ENCODE results near the gene SLC4A2. TPM values are rescaled to one million over a fixed set of nuclear protein-coding genes. Genes with fewer than 3 reads are reported as not detected.
A peak's percentile ranks its signal among the peaks of the same experiment; 100 is the strongest.
"Not testable (repeated sequence)": the region's sequence is repeated elsewhere in the genome, so short reads cannot be mapped to it uniquely, and the experiment has no call there.

Gene SLC4A2
- total RNA-seq, 1 donor from 2014 or later = 31.3 TPM

- Histone ChIP-seq H3K27ac (ENCODE audit: low read depth, low read length) (no peak within 1 kb of the TSS), H3K9me3 (ENCODE audit: control insufficient read depth in 3 of 3, low read length in 3 of 3) (no peaks in the 10 kb centered on the region), H3K27me3 (ENCODE audit: control insufficient read depth in 3 of 3, insufficient read depth in 3 of 3, low read length in 3 of 3) (peaks cover 9 to 16% (median 16%) of the 10 kb centered on the region in 3 donors), H3K4me3 (ENCODE audit: low read length in 3 of 3) (no peak within 1 kb of the TSS), H3K36me3 (ENCODE audit: control insufficient read depth in 3 of 3, insufficient read depth in 3 of 3, low read length in 3 of 3) (no peaks in the 10 kb centered on the region), H3K4me1 (ENCODE audit: control insufficient read depth in 3 of 3, insufficient read depth in 3 of 3, low read length in 3 of 3) (peaks cover 2 to 10% (median 9%) of the 10 kb centered on the region in 3 donors), H3K9ac (ENCODE audit: low read depth in 1 of 3, low read length in 3 of 3) (no peak within 1 kb of the TSS)
Observed at GRCh38 chr7:151024435-151025056, 34.8 kb upstream of the SLC4A2 start, which contains the start of gene ATG9B. TSS of gene ATG9B (minus strand) at chr7:151024494. CDS start at chr7:151024423, 71 bp downstream.

- H3K9ac ChIP-seq (ENCODE audit: low read depth in 1 of 3, low read length in 3 of 3) = no peak overlapping the region
- H3K4me3 ChIP-seq (ENCODE audit: low read length in 3 of 3) = no peak overlapping the region
- peaks cover 5 to 17% (median 10%) of the 10 kb centered on the region in 3 donors for H3K4me1 ChIP-seq (ENCODE audit: control insufficient read depth in 3 of 3, insufficient read depth in 3 of 3, low read length in 3 of 3)
- no peaks in the 10 kb centered on the region for H3K9me3 ChIP-seq (ENCODE audit: control insufficient read depth in 3 of 3, low read length in 3 of 3)
- H3K27ac ChIP-seq (ENCODE audit: low read depth, low read length) = no peak overlapping the region
- H3K27me3 ChIP-seq (ENCODE audit: control insufficient read depth in 3 of 3, insufficient read depth in 3 of 3, low read length in 3 of 3) = peaks cover 0 to 2% (median under 1%) of the 10 kb centered on the region in 3 donors
- peaks cover 0 to 2% (median 0%) of the 10 kb centered on the region in 3 donors for H3K36me3 ChIP-seq (ENCODE audit: control insufficient read depth in 3 of 3, insufficient read depth in 3 of 3, low read length in 3 of 3)
Observed at GRCh38 chr7:151025924-151026671, 33.3 kb upstream of the SLC4A2 start.

DNA sequence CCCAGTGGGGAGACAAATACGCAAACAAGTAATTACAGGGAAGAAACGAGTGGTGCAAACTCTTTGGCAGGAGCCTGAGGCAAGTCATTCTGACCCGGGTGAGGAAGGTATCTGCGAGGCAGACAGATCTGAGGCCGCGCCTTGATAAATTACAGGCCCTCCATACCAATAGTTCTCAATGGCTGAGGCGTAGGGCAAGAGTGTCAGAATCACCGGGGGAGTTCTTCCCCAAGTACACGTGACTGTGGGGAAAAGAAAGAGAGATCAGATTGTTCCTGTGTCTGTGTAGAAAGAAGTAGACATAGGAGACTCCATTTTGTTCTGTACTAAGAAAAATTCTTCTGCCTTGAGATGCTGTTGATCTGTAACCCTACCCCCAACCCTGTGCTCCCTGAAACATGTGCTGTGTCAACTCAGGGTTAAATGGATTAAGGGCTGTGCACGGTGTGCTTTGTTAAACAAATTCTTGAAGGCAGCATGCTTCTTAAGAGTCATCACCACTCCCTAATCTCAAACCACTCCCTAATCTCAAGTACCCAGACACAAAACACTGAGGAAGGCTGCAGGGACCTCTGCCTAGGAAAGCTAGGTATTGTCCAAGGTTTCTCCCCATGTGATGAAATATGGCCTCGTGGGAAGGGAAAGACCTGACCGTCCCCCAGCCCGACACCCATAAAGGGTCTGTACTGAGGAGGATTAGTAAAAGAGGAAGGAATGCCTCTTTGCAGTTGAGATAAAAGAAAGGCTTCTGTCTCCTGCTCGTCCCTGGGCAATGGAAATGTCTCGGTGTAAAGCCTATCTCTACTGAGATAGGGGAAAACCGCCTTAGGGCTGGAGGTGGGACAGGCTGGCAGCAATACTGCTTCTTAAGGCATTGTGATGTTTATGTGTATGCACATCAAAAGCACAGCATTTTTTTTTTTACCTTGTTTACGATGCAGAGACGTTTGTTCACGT is 32.3 kb upstream of the SLC4A2 start:
- not testable (repeated sequence) for H3K9me3 ChIP-seq (ENCODE audit: control insufficient read depth in 3 of 3, low read length in 3 of 3); H3K36me3 ChIP-seq (ENCODE audit: control insufficient read depth in 3 of 3, insufficient read depth in 3 of 3, low read length in 3 of 3); H3K27me3 ChIP-seq (ENCODE audit: control insufficient read depth in 3 of 3, insufficient read depth in 3 of 3, low read length in 3 of 3); H3K9ac ChIP-seq (ENCODE audit: low read depth in 1 of 3, low read length in 3 of 3)
- H3K27ac ChIP-seq (ENCODE audit: low read depth, low read length) = peak overlapping the region; percentile 85
- peak overlapping the region in 2 of 3 donors; percentile 71 to 77 for H3K4me3 ChIP-seq (ENCODE audit: low read length in 3 of 3)
- H3K4me1 ChIP-seq (ENCODE audit: control insufficient read depth in 3 of 3, insufficient read depth in 3 of 3, low read length in 3 of 3) = peaks cover 5 to 17% (median 10%) of the 10 kb centered on the region in 3 donors

- peaks cover 5 to 17% (median 10%) of the 10 kb centered on the region in 3 donors for H3K4me1 ChIP-seq (ENCODE audit: control insufficient read depth in 3 of 3, insufficient read depth in 3 of 3, low read length in 3 of 3)
- peak overlapping the region; percentile 85 for H3K27ac ChIP-seq (ENCODE audit: low read depth, low read length)
- not testable (repeated sequence) for H3K27me3 ChIP-seq (ENCODE audit: control insufficient read depth in 3 of 3, insufficient read depth in 3 of 3, low read length in 3 of 3); H3K36me3 ChIP-seq (ENCODE audit: control insufficient read depth in 3 of 3, insufficient read depth in 3 of 3, low read length in 3 of 3); H3K9me3 ChIP-seq (ENCODE audit: control insufficient read depth in 3 of 3, low read length in 3 of 3)
- H3K4me3 ChIP-seq (ENCODE audit: low read length in 3 of 3) = peak overlapping the region; percentile 71 to 90 (median 77)
- H3K9ac ChIP-seq (ENCODE audit: low read depth in 1 of 3, low read length in 3 of 3) = peak overlapping the region; percentile 65 to 77 (median 70)
Observed at GRCh38 chr7:151027728-151028130, 31.7 kb upstream of the SLC4A2 start.

DNA sequence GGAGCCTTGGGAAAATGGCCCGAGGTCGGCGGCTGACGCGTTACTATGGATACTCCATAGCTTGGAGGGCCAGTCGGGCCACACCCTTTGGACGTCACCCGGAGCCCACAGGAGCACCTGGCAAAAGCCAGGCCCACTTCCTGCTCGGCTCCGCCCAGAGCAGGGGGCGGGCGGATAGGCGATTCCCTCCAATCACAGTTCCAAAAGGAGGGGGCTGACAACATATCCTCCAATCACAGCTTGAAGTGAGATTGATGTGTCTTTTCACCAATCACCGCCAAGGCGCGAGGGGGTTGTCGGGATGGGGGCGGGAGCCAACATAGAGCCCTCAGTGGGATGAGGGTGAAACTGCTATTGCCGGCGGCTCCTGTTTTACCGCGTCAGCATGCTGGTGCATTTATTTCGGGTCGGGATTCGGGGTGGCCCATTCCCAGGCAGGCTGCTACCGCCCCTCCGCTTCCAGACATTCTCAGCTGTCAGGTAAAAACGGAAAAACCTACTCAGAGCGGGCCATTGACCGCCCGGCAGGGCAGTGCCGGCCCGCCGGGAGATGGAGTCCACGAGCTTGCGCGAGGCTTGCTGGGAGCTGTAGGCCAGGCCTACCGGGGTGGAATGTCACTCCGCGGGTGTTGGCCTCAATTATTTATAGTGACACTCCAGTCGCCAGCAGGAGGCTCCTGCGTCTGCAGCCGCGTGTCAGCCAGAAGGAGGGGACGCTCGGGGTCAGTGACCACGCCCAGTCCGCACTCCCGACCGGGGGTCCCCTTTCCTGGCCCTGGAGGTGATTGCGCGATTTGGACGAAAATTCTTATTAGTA is 31.1 kb upstream of the SLC4A2 start, which contains the start of gene ABCB8:
Gene ABCB8, plus strand, starts transcription at position 320 of the 817 bp plus-strand sequence. Its CDS starts 66 bp downstream, at position 386.
- Histone ChIP-seq H3K36me3 (ENCODE audit: control insufficient read depth in 3 of 3, insufficient read depth in 3 of 3, low read length in 3 of 3) (peaks cover 4 to 6% (median 5%) of the 10 kb centered on the region in 3 donors), H3K4me3 (ENCODE audit: low read length in 3 of 3) (peak within 1 kb of the TSS; percentile 71 to 94 (median 90)), H3K9me3 (ENCODE audit: control insufficient read depth in 3 of 3, low read length in 3 of 3) (no peaks in the 10 kb centered on the region)

DNA sequence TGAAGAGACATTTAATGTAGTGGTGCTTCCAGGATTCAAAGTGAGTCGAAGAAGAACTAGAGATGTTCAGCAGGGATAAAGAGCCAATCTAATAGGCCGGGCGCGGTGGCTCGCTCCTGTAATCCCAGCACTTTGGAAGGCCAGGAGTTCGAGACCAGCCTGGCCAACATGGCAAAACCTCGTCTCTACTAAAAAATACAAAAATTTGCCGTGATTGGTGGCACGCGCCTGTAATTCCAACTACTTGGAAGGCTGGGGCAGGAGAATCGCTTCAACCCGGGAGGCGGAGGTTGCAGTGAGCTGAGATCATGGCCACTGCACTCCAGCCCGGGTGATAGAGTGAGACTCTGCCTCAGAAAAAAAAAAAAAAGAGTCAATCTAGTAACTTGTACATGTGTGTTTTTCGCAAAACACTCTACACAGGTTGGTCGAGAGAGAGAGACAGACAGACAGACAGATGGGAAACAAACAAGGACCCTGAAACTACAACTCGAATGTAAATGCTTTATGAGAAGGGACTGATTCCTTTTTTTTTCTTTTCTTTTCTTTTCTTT is 30.4 kb upstream of the SLC4A2 start:
- peak overlapping the region; percentile 85 for H3K27ac ChIP-seq (ENCODE audit: low read depth, low read length)
- peak overlapping the region; percentile 45 to 82 (median 80) for H3K9ac ChIP-seq (ENCODE audit: low read depth in 1 of 3, low read length in 3 of 3)
- peaks cover 4 to 7% (median 6%) of the 10 kb centered on the region in 3 donors for H3K36me3 ChIP-seq (ENCODE audit: control insufficient read depth in 3 of 3, insufficient read depth in 3 of 3, low read length in 3 of 3)
- H3K4me1 ChIP-seq (ENCODE audit: control insufficient read depth in 3 of 3, insufficient read depth in 3 of 3, low read length in 3 of 3) = peaks cover 7 to 18% (median 10%) of the 10 kb centered on the region in 3 donors
- H3K27me3 ChIP-seq (ENCODE audit: control insufficient read depth in 3 of 3, insufficient read depth in 3 of 3, low read length in 3 of 3) = no peaks in the 10 kb centered on the region
- peak overlapping the region; percentile 70 to 94 (median 90) for H3K4me3 ChIP-seq (ENCODE audit: low read length in 3 of 3)
- H3K9me3 ChIP-seq (ENCODE audit: control insufficient read depth in 3 of 3, low read length in 3 of 3) = no peaks in the 10 kb centered on the region

More for the DNA sequence above, 31.1 kb upstream of the SLC4A2 start, which contains the start of gene ABCB8:
- H3K4me1 ChIP-seq (ENCODE audit: control insufficient read depth in 3 of 3, insufficient read depth in 3 of 3, low read length in 3 of 3) = peaks cover 5 to 17% (median 10%) of the 10 kb centered on the region in 3 donors
- peaks cover 0 to 2% (median 0%) of the 10 kb centered on the region in 3 donors for H3K27me3 ChIP-seq (ENCODE audit: control insufficient read depth in 3 of 3, insufficient read depth in 3 of 3, low read length in 3 of 3)
- H3K27ac ChIP-seq (ENCODE audit: low read depth, low read length) = peak within 1 kb of the TSS; percentile 85
- peak within 1 kb of the TSS; percentile 65 to 82 (median 80) for H3K9ac ChIP-seq (ENCODE audit: low read depth in 1 of 3, low read length in 3 of 3)

DNA sequence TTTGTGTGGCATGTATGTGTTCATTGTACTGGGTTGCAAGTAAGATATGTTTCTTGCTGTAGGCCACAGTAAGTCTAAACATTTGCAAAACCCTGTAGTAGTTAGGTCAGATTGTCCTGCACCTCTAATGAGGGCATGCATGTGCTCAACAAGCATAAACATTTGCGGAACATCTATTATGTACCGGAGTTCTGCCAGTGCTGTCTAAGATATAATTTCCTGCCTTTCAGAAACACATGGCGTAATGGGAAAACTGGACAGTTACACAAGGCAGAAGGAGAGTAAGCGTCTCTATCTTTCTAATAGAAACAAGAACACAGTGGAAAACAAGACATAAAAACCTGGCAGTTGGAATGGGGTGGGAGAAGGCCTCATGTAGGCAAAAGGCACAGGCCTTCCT is 28.4 kb upstream of the SLC4A2 start:
- no peak overlapping the region for H3K4me3 ChIP-seq (ENCODE audit: low read length in 3 of 3)
- H3K36me3 ChIP-seq (ENCODE audit: control insufficient read depth in 3 of 3, insufficient read depth in 3 of 3, low read length in 3 of 3) = peaks cover 21 to 22% (median 22%) of the 10 kb centered on the region in 3 donors
- no peak overlapping the region for H3K27ac ChIP-seq (ENCODE audit: low read depth, low read length)
- no peak overlapping the region for H3K9ac ChIP-seq (ENCODE audit: low read depth in 1 of 3, low read length in 3 of 3)
- H3K4me1 ChIP-seq (ENCODE audit: control insufficient read depth in 3 of 3, insufficient read depth in 3 of 3, low read length in 3 of 3) = peaks cover 24 to 34% (median 25%) of the 10 kb centered on the region in 3 donors
- no peaks in the 10 kb centered on the region for H3K27me3 ChIP-seq (ENCODE audit: control insufficient read depth in 3 of 3, insufficient read depth in 3 of 3, low read length in 3 of 3)
- H3K9me3 ChIP-seq (ENCODE audit: control insufficient read depth in 3 of 3, low read length in 3 of 3) = no peaks in the 10 kb centered on the region

DNA sequence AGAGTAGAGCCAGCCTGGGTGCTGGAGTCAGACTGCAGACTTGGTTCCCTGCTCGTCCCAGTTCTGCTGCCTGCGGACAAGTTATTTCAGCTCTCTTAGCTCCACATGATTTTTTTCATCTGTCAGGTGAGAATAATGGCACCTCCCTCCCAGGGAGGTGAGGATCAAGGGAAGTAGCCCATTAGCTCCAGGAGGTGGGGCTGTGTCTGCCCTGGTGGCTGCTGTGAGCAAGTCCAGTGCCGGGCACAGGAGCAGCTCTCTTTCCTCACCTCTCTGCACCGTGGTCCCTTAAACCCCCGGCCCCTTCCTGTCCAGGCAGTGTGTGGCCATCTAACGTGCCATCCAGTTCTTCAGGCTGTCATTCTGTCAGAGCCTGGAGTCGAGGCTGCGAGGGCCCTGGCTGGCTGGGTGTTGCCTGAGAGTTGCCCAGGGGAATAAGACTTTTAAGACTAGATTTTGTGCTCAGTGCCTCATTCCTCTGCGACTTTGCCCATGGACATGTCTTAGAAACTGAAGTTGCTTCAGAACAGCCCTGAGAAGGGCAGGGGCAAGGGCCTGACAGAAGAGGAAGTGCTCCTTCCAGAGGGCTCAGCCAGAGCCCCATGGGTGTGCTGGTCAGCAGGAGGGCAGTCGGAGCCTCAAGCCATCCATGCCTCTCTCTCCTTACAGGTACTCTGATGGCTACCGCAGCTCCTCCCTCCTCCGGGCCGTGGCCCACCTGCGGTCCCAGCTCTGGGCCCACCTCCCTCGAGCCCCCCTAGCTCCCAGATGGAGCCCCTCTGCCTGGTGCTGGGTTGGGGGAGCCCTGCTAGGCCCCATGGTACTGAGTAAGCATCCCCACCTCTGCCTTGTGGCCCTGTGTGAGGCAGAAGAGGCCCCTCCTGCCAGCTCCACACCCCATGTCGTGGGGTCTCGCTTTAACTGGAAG is 26.2 kb upstream of the SLC4A2 start:
- H3K9ac ChIP-seq (ENCODE audit: low read depth in 1 of 3, low read length in 3 of 3) = peak overlapping the region in 1 of 3 donors; percentile 25
- peaks cover 31 to 39% (median 33%) of the 10 kb centered on the region in 3 donors for H3K36me3 ChIP-seq (ENCODE audit: control insufficient read depth in 3 of 3, insufficient read depth in 3 of 3, low read length in 3 of 3)
- H3K4me3 ChIP-seq (ENCODE audit: low read length in 3 of 3) = no peak overlapping the region
- peaks cover 22 to 34% (median 24%) of the 10 kb centered on the region in 3 donors for H3K4me1 ChIP-seq (ENCODE audit: control insufficient read depth in 3 of 3, insufficient read depth in 3 of 3, low read length in 3 of 3)
- no peaks in the 10 kb centered on the region for H3K9me3 ChIP-seq (ENCODE audit: control insufficient read depth in 3 of 3, low read length in 3 of 3)
- no peak overlapping the region for H3K27ac ChIP-seq (ENCODE audit: low read depth, low read length)
- no peaks in the 10 kb centered on the region for H3K27me3 ChIP-seq (ENCODE audit: control insufficient read depth in 3 of 3, insufficient read depth in 3 of 3, low read length in 3 of 3)
